Measurements from ENCODE around the gene ARL4C. TPM values are rescaled to one million over a fixed set of nuclear protein-coding genes. Genes with fewer than 3 reads are reported as not detected.

The ARL4C gene
- polyA plus RNA-seq, 1 experiment: 15.0 TPM

DNA sequence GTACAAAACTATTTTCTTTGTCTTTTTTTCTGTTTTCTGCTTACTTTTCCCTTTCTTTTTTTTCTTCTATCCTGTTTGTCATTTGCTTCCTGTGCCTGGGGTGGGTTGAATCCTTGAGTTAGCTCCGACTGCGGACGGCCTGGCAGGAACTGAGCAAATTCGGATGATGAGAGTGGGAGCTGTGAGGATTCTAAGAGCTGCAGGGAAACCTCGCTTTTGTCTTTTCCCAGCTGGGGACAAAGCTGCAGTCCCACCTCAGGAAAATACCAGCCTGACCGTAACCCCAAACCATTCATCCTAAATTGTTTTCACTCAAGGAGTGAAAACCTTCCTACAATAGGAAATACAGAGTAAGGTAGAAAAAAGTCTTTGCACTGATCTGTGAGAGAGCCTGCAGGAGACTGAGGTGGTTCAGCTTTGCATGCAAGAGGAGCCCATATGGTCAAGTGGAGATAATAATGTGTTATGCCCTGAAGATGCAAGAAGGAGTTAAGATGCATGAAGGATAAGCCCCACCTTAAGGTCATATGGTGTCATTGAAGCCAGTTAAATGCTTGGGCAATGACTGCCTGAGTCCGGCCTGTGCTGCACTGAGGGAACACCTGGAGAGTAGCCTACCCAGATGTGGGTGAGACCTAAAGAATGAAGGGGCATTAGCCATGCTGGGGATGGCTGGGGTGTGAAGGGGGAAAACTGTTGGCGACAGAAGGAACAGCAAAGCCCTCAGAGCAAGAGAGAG is 31.7 kb upstream of the ARL4C start:
- Histone ChIP-seq H3K4me3 (ENCODE audit: low read depth, low read length) (no peak overlapping the region), H3K9me3 (ENCODE audit: control insufficient read depth, insufficient read depth, low read length) (peaks cover 7% of the 10 kb centered on the region; the same call in 1 of the 2 replicates), H3K27me3 (ENCODE audit: control insufficient read depth, insufficient read depth, low read length) (peaks cover 14% of the 10 kb centered on the region), H3K27ac (ENCODE audit: low read depth, low read length) (no peak overlapping the region)
- ChIA-PET POLR2A (no interaction called here), CTCF (interaction anchor here (1.0 kb wide), 1 partner anchor 17 kb away, joined by 3 read pairs; no protein-coding TSS in a partner anchor)
- DNase-seq (ENCODE audit: low read depth, low spot score): no peak
- TF ChIP-seq, protein P1, sequence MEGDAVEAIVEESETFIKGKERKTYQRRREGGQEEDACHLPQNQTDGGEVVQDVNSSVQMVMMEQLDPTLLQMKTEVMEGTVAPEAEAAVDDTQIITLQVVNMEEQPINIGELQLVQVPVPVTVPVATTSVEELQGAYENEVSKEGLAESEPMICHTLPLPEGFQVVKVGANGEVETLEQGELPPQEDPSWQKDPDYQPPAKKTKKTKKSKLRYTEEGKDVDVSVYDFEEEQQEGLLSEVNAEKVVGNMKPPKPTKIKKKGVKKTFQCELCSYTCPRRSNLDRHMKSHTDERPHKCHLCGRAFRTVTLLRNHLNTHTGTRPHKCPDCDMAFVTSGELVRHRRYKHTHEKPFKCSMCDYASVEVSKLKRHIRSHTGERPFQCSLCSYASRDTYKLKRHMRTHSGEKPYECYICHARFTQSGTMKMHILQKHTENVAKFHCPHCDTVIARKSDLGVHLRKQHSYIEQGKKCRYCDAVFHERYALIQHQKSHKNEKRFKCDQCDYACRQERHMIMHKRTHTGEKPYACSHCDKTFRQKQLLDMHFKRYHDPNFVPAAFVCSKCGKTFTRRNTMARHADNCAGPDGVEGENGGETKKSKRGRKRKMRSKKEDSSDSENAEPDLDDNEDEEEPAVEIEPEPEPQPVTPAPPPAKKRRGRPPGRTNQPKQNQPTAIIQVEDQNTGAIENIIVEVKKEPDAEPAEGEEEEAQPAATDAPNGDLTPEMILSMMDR (IDR thresholded peaks at IDR 0.05; ENCODE audit: low read depth, low read length): no peak

DNA sequence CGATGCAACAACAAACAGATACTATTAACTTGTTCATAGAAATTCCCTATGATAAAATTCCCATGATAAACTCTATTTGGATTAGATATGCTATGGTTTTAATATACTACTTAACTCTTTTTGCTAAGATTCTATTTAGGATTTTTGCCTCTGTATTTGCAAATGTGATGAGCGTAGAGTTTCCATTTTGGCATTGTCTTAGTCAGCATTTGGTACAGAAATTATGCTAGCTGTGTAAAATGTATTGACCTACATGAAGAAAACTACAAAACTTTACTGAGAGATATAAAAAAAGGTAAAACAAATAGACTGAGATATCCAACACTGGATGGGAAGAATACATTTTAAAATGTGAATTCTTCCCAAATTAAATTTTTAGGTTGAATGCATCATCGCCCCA is 29.8 kb upstream of the ARL4C start:
- ChIA-PET POLR2A (no interaction called here), CTCF (no interaction called here)
- no peak for DNase-seq (ENCODE audit: low read depth, low spot score)
- Histone ChIP-seq H3K4me3 (ENCODE audit: low read depth, low read length) (no peak overlapping the region), H3K27ac (ENCODE audit: low read depth, low read length) (no peak overlapping the region), H3K9me3 (ENCODE audit: control insufficient read depth, insufficient read depth, low read length) (peaks cover 7% of the 10 kb centered on the region; the same call in 1 of the 2 replicates), H3K27me3 (ENCODE audit: control insufficient read depth, insufficient read depth, low read length) (peaks cover 17% of the 10 kb centered on the region)
- TF ChIP-seq, protein P1 (IDR thresholded peaks at IDR 0.05; ENCODE audit: low read depth, low read length): no peak

DNA sequence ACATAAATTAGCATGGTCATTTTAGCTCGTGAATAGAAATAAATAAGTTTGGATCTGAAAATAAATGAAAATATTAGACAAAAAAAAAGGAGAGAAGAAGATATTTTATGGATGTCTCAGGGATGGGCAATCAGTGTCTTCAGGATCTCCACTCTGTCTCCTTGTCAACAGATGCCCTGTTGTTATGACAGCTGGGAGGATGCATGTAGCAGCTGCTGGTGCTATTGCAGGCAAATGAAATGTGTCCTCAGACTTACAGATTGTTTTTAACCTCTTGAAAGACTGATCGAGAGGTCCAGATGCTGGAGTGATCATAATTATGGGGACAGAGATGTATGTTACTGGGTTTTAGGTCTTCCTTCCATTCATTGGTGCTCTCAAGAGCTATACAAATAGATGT is 24.7 kb upstream of the ARL4C start:
- no peak for DNase-seq (ENCODE audit: low read depth, low spot score)
- POLR2A ChIA-PET: no interaction called here
- Histone ChIP-seq H3K4me3 (ENCODE audit: low read depth, low read length) (no peak overlapping the region), H3K9me3 (ENCODE audit: control insufficient read depth, insufficient read depth, low read length) (peaks cover 7% of the 10 kb centered on the region; the same call in 1 of the 2 replicates), H3K27me3 (ENCODE audit: control insufficient read depth, insufficient read depth, low read length) (peaks cover 12% of the 10 kb centered on the region), H3K27ac (ENCODE audit: low read depth, low read length) (no peak overlapping the region)
- CTCF ChIA-PET: interaction anchor here (0.7 kb wide), 1 partner anchor 595 kb away, joined by 3 read pairs; no protein-coding TSS in a partner anchor
- TF ChIP-seq, protein P1 (IDR thresholded peaks at IDR 0.05; ENCODE audit: low read depth, low read length): no peak

DNA sequence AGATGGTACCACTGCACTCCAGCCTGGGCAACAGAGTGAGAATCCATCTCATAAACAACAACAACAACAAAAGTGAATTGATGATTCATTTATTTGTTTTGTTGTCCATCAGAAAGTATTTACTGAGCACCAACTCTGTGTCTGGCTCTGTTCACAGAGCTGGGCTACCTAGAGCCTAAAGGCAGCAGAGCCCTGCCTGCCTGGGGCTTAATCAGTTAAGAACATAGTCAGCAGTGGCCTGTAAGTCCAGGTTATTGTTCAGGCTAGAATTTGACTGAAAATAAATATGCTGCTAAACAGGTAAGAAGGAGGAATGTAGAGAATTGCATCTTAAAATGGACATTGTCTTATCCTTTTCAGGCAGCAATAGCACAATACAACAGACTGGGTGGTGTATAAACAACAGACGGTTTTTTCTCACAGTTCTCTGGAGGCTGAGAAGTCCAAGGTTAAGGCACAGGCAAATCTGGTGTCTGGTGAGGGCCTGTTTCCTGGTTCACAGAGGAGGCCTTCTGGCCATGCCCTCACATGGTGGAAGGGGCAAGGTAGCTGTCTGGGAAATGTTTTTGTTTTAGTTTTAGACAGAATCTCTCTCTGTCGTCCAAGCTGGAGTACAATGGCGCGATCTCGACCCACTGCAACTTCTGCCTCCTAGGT is 22.2 kb upstream of the ARL4C start:
- DNase-seq (ENCODE audit: low read depth, low spot score): no peak
- ChIA-PET POLR2A (no interaction called here), CTCF (interaction anchor here (1.1 to 1.3 kb wide), 2 partner anchors 26 to 598 kb away, joined by 3 read pairs; no protein-coding TSS in a partner anchor)
- Histone ChIP-seq H3K9me3 (ENCODE audit: control insufficient read depth, insufficient read depth, low read length) (no peaks in the 10 kb centered on the region; the same call in 1 of the 2 replicates), H3K4me3 (ENCODE audit: low read depth, low read length) (no peak overlapping the region), H3K27me3 (ENCODE audit: control insufficient read depth, insufficient read depth, low read length) (peaks cover 6% of the 10 kb centered on the region), H3K27ac (ENCODE audit: low read depth, low read length) (no peak overlapping the region)
- TF ChIP-seq, protein P1 (IDR thresholded peaks at IDR 0.05; ENCODE audit: low read depth, low read length): no peak

DNA sequence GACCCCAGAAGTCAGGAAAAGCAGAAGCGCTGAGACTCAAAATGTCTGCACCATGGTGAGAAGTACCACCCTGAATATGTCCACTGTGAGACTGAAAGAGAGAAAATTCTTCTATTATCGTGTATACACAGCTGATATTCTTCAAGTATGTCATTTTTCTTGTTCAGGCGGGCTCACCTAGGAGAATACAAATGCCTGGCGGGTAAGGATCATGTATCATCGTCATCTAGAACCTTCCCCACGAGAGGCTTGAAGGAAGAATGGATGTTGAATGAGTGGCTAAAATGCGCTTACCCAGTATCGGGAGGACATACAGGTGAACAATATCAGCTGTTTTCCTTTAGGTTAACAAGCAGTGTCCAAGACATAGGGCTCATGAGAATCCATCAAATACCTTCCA is 21.1 kb upstream of the ARL4C start:
- TF ChIP-seq, protein P1 (IDR thresholded peaks at IDR 0.05; ENCODE audit: low read depth, low read length): no peak
- ChIA-PET CTCF (no interaction called here), POLR2A (no interaction called here)
- DNase-seq (ENCODE audit: low read depth, low spot score): no peak
- no peak overlapping the region for H3K27ac ChIP-seq (ENCODE audit: low read depth, low read length)
- H3K4me3 ChIP-seq (ENCODE audit: low read depth, low read length): no peak overlapping the region
- peaks cover 6% of the 10 kb centered on the region for H3K27me3 ChIP-seq (ENCODE audit: control insufficient read depth, insufficient read depth, low read length)
- H3K9me3 ChIP-seq (ENCODE audit: control insufficient read depth, insufficient read depth, low read length): no peaks in the 10 kb centered on the region; the same call in 1 of the 2 replicates

Measured in AG04450 (cell line).